HG03025 (cell line): ENCODE results near the gene AUNIP.

Experiments used
- ATAC-seq: cut with Tn5 transposase; IDR thresholded peaks from one replicate; pipeline ENCODE4 v1.9.1; 2021; ENCODE audit warnings: mild to moderate bottlenecking, moderate library complexity; ENCODE audit not compliant: unreplicated experiment, low FRiP score

AUNIP gene

GRCh38 chr1:25799352-25799934 lies 59.8 kb downstream of the AUNIP start:
- ATAC-seq = no peak

- no peak for ATAC-seq
Measured at GRCh38 chr1:25798666-25799351, 60.4 kb downstream of the AUNIP start.

- ATAC-seq = no peak
Measured at GRCh38 chr1:25797939-25798338, 61.3 kb downstream of the AUNIP start.

GRCh38 chr1:25796811-25797458 lies 62.3 kb downstream of the AUNIP start:
- no peak for ATAC-seq

GRCh38 chr1:25795946-25796810 lies 63.1 kb downstream of the AUNIP start:
- no peak for ATAC-seq

- no peak for ATAC-seq
Measured at GRCh38 chr1:25795211-25795610, 64.0 kb downstream of the AUNIP start.

- no peak for ATAC-seq
Measured at GRCh38 chr1:25794325-25794724, 64.9 kb downstream of the AUNIP start.

- no peak for ATAC-seq
Measured at GRCh38 chr1:25793585-25794170, 65.6 kb downstream of the AUNIP start.

- ATAC-seq = no peak
Measured at GRCh38 chr1:25792115-25792514, 67.1 kb downstream of the AUNIP start.

- no peak for ATAC-seq
Measured at GRCh38 chr1:25790472-25790871, 68.8 kb downstream of the AUNIP start.

GRCh38 chr1:25787760-25788166 lies 71.5 kb downstream of the AUNIP start:
- ATAC-seq = no peak

GRCh38 chr1:25786887-25787759 lies 72.1 kb downstream of the AUNIP start:
- ATAC-seq = no peak

- no peak for ATAC-seq
Measured at GRCh38 chr1:25785333-25786067, 73.8 kb downstream of the AUNIP start.

GRCh38 chr1:25784575-25785051 lies 74.6 kb downstream of the AUNIP start:
- no peak for ATAC-seq
